Measurements from ENCODE around the gene FAM240B. TPM values are rescaled to one million over a fixed set of nuclear protein-coding genes. Genes with fewer than 3 reads are reported as not detected.

The FAM240B gene
- not detected for total RNA-seq

GRCh38 chr9:38720083-38720745 is at the start of gene FAM240B:
Gene FAM240B, minus strand, starts transcription at chr9:38720133. Its CDS starts 16,134 bp downstream, at chr9:38703999.

Other genes with a start within 250 kb of the FAM240B start
- 1 to 10 TPM; 1.0 to 3.3 TPM for gene ANKRD18A, start 99.5 kb downstream of the FAM240B start, total RNA-seq